ACC112 (cell line): ENCODE results near the gene XIRP1.

Source experiments
- H2AFZ ChIP-seq: fragments of 200-600 bp; sonication (generic); one replicate; pipeline ENCODE4 v1.6.0; 2017; ENCODE audit warnings: antibody characterized with exemption, low read length; ENCODE audit not compliant: unreplicated experiment
- H3K27ac ChIP-seq: fragments of 200-600 bp; sonication (generic); 2 replicates; pipeline ENCODE4 v1.5.1; 2014; ENCODE audit warnings: low read depth, mild to moderate bottlenecking, antibody characterized with exemption, low read length, moderate library complexity
- H3K27me3 ChIP-seq: fragments of 200-600 bp; sonication (generic); 2 replicates; pipeline ENCODE4 v1.6.1; 2014; ENCODE audit warnings: mild to moderate bottlenecking, antibody characterized with exemption, low read length, moderate library complexity, mixed read lengths; ENCODE audit not compliant: insufficient read depth
- H3K36me3 ChIP-seq: fragments of 200-600 bp; sonication (generic); 2 replicates; pipeline ENCODE4 v1.6.1; 2016; ENCODE audit warnings: mild to moderate bottlenecking, antibody characterized with exemption, low read length, moderate library complexity, mixed read lengths; ENCODE audit not compliant: insufficient read depth
- H3K4me1 ChIP-seq: fragments of 200-600 bp; sonication (generic); one replicate; pipeline ENCODE4 v1.6.1; 2016; ENCODE audit warnings: low read length, mixed read lengths; ENCODE audit not compliant: insufficient read depth, unreplicated experiment, control insufficient read depth
- H3K4me3 ChIP-seq: fragments of 200-600 bp; sonication (generic); 2 replicates; pipeline ENCODE4 v1.5.1; 2014; ENCODE audit warnings: mild to moderate bottlenecking, low read depth, low read length
- H3K79me2 ChIP-seq: fragments of 200-600 bp; sonication (generic); one replicate; pipeline ENCODE4 v1.6.0; 2016; ENCODE audit warnings: low read length; ENCODE audit not compliant: control insufficient read depth, unreplicated experiment, insufficient read depth

Gene XIRP1

DNA sequence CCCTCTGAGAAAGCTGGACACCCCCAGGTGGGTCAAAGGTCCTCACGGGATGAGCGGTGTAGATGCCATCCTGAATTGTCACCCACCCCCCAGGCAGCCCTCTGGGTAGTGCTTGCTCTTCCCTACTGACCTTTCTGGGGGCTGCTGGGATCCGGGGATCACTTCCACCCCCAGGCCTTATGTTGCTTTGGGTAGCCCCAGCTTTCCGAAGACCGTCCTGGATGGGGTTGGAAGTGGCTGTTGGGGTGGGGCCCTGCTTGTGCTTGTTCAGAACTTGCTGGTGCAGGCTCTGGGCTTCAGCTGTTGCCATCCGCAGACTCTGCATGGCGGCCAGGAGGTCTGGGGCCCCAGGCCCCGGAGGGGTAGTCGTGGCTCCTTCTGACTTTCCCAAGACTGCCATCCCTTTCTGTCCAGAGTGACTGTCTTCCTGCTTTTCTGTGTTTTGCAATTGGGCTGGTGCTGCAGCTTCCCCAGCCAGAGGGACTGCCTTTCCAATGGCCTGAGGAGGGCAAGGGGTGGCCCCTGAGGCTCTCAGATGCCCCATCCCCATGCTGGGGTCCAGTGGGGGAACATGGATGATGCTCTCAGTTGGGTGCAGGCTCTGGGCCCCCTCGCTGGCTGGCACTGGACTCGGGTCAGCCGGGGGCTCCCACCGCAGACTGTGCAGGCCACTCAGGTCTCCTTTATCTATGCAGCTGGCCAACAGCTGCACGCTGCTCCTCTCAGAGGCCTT, 6.3 kb downstream of the XIRP1 start:
- Histone ChIP-seq H2AFZ (no peak overlapping the region), H3K4me3 (no peak overlapping the region), H3K27ac (no peak overlapping the region), H3K27me3 (no peaks in the 10 kb centered on the region), H3K4me1 (no peaks in the 10 kb centered on the region), H3K79me2 (no peaks in the 10 kb centered on the region), H3K36me3 (no peaks in the 10 kb centered on the region)

- H3K4me3 ChIP-seq = no peak overlapping the region
- H3K79me2 ChIP-seq = no peaks in the 10 kb centered on the region
- H3K27ac ChIP-seq = no peak overlapping the region
- no peaks in the 10 kb centered on the region for H3K27me3 ChIP-seq
- no peak overlapping the region for H2AFZ ChIP-seq
- peaks cover under 1% of the 10 kb centered on the region for H3K4me1 ChIP-seq
- H3K36me3 ChIP-seq = no peaks in the 10 kb centered on the region
These were observed 7.0 kb downstream of the XIRP1 start for GRCh38 chr3:39185326-39185958.

DNA sequence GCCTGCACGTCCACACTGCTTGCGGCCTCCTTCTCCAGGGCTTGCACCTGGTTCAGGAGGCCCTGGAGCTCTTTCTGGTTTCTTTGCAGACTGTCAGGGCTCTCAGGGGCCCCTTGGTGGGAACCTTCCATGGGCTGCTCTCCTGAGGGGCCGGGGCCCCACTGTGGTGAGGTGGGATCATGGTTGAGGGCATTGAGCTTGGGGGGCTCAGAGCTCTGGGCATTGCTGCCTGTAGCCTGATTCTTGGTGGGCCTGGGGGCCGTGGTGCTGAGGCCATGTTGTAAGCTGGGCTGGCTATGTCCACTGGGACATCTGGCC, 7.5 kb downstream of the XIRP1 start:
- Histone ChIP-seq H3K79me2 (no peaks in the 10 kb centered on the region), H3K27me3 (no peaks in the 10 kb centered on the region), H3K27ac (no peak overlapping the region), H3K4me1 (peaks cover 6% of the 10 kb centered on the region), H3K36me3 (no peaks in the 10 kb centered on the region), H2AFZ (no peak overlapping the region), H3K4me3 (no peak overlapping the region)

GRCh38 chr3:39184081-39184967, 8.1 kb downstream of the XIRP1 start:
- H3K79me2 ChIP-seq = no peaks in the 10 kb centered on the region
- H3K27me3 ChIP-seq = no peaks in the 10 kb centered on the region
- H3K4me3 ChIP-seq = no peak overlapping the region
- H3K36me3 ChIP-seq = no peaks in the 10 kb centered on the region
- H2AFZ ChIP-seq = no peak overlapping the region
- H3K27ac ChIP-seq = no peak overlapping the region
- H3K4me1 ChIP-seq = peaks cover 12% of the 10 kb centered on the region

- Histone ChIP-seq H3K4me3 (no peak overlapping the region), H3K4me1 (peaks cover 20% of the 10 kb centered on the region), H3K79me2 (no peaks in the 10 kb centered on the region), H3K27ac (no peak overlapping the region), H2AFZ (no peak overlapping the region), H3K27me3 (no peaks in the 10 kb centered on the region), H3K36me3 (no peaks in the 10 kb centered on the region)
These were observed 8.9 kb downstream of the XIRP1 start for GRCh38 chr3:39183211-39184080.

DNA sequence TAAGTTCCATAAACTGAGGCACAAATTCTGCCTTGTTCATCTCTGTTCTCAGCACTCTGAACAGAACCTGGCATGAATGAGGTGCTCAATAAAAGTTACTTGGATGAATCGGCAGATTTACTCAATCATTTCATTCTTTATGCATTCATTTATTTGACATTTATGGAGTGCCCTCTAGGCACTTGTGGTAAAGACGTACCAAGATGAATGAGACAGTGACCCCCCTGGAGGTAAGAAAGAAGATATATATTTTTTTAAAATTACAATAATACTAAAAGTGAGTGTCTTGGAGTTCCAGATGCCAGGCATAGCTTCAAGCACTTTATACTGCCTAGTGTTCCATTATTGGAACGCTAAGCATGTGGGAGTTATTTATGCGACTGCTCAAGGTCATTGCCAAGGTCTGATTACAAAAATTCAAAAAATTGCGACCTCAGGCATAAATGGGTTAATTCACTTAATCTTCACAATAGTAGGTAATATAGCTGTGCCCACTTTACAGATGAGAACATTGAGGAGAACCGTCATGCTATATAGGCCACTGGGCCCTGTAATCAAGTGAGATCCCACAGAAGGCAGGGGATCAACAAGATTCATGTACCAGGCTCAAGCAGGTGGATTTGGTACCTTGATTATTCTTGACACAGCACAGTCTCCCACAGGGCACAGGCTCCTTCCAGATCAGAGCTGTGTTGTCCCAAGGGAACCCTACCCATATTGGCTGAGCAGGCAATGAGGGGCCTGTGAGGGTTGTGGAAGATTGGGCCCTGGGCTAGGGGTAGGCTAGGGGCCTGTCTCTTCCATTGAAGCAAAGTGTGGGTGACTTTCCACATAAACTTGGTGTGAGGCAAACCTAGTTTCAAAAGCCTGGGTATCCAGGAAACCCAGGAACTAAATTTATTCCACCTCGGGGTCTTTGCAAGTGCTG, 10.7 kb downstream of the XIRP1 start:
- H3K4me1 ChIP-seq = peaks cover 29% of the 10 kb centered on the region
- H3K79me2 ChIP-seq = no peaks in the 10 kb centered on the region
- H3K4me3 ChIP-seq = peak overlapping the region; percentile 69
- no peaks in the 10 kb centered on the region for H3K27me3 ChIP-seq
- peak overlapping the region; percentile 23 for H2AFZ ChIP-seq
- H3K36me3 ChIP-seq = no peaks in the 10 kb centered on the region
- H3K27ac ChIP-seq = no peak overlapping the region

DNA sequence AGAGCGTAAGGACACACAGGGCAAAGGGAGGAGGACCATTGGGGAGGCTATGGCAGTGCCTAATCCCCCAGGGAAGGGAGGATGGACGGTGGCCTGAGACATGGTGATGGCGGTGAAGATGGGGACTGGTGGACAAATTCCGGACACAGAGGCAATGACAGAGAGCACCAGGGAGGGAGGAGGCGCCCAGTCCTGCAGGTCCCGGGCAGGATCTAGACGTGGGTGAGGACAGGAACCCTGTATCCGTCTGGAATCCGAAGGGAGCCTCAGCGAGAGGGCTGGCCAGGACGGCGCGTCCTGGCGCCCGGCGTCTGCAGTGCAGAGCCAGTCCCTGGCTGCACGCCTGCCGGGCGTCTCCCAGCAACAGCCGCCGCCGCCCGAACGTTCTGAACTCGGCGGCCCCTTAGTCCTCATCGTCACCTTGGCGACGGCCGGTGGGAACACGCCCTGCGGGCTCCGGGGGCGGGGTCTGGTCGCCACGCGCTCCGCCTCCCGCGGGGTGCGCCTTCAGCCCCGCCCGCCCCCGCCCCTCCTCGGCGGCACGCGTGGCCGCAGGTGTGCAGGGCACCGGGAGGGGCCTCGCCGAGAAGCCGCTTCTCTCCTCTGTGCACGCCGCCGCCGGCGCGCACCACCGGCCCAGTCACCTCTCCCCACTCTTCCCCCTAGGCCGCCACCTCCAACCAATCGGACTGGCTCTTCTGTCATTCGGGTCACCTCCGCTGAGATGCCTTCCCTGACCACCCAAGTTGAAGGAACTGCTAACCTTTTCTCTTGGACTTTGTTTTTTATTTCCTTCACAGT, 11.6 kb downstream of the XIRP1 start:
- Histone ChIP-seq H3K4me1 (peaks cover 29% of the 10 kb centered on the region), H3K4me3 (peak overlapping the region; percentile 69), H2AFZ (peak overlapping the region; percentile 83), H3K27me3 (no peaks in the 10 kb centered on the region), H3K79me2 (no peaks in the 10 kb centered on the region), H3K27ac (peak overlapping the region; percentile 24; the same call in 1 of the 2 replicates), H3K36me3 (no peaks in the 10 kb centered on the region)

GRCh38 chr3:39180183-39180545, 12.2 kb downstream of the XIRP1 start:
- peak overlapping the region; percentile 83 for H2AFZ ChIP-seq
- H3K4me1 ChIP-seq = peaks cover 29% of the 10 kb centered on the region
- H3K27ac ChIP-seq = peak overlapping the region; percentile 24; the same call in 1 of the 2 replicates
- H3K36me3 ChIP-seq = no peaks in the 10 kb centered on the region
- no peaks in the 10 kb centered on the region for H3K27me3 ChIP-seq
- no peaks in the 10 kb centered on the region for H3K79me2 ChIP-seq
- H3K4me3 ChIP-seq = peak overlapping the region; percentile 69

- Histone ChIP-seq H3K4me3 (peak overlapping the region; percentile 73), H2AFZ (no peak overlapping the region), H3K79me2 (no peaks in the 10 kb centered on the region), H3K36me3 (no peaks in the 10 kb centered on the region), H3K27ac (peak overlapping the region; percentile 80), H3K27me3 (no peaks in the 10 kb centered on the region), H3K4me1 (peaks cover 29% of the 10 kb centered on the region)
These were observed 13.8 kb downstream of the XIRP1 start for GRCh38 chr3:39178553-39178952.
